ENCODE measurements around the gene LYST. TPM values are rescaled to one million over a fixed set of nuclear protein-coding genes. Genes with fewer than 3 reads are reported as not detected.

The LYST gene
- total and polyA plus RNA-seq, 2 experiments from 2014 or later = 3.0 to 6.1 TPM

GRCh38 chr1:235720544-235720943 lies 146.2 kb downstream of the LYST start:
- no peaks in the 10 kb centered on the region for H4K20me1 ChIP-seq (ENCODE audit: insufficient read depth, poor library complexity, severe bottlenecking)
- WGBS (ENCODE audit: low lambda C conversion rate, missing lambda C conversion rate) = 90% methylated on average over 4 of the region's 4 CpGs
- H3K9me3 ChIP-seq (ENCODE audit: low read depth) = no peaks in the 10 kb centered on the region
- H3K79me2 ChIP-seq = no peaks in the 10 kb centered on the region
- no peak overlapping the region for H3K4me3 ChIP-seq
- TF ChIP-seq CTCF (IDR thresholded peaks at IDR 0.05; ENCODE audit: poor library complexity) = no peak
- TF ChIP-seq EZH2phosphoT487 (IDR thresholded peaks at IDR 0.05; ENCODE audit: low read depth, severe bottlenecking, unreplicated experiment) = no peak
- no peak for TF ChIP-seq EZH2 (IDR thresholded peaks at IDR 0.05; ENCODE audit: borderline replicate concordance)
- H3K27ac ChIP-seq = no peak overlapping the region
- no peak for DNase-seq (ENCODE audit: low spot score)
- no peaks in the 10 kb centered on the region for H3K9me2 ChIP-seq (replicated peaks; ENCODE audit: insufficient read depth)
- no peak overlapping the region for H2AFZ ChIP-seq
- no peak overlapping the region for H3K4me2 ChIP-seq
- no peaks in the 10 kb centered on the region for H3K27me3 ChIP-seq
- no peaks in the 10 kb centered on the region for H3K36me3 ChIP-seq (replicated peaks; ENCODE audit: insufficient read depth, low read depth)
- H3K4me1 ChIP-seq (ENCODE audit: insufficient read depth) = no peaks in the 10 kb centered on the region

GRCh38 chr1:235714205-235714897 lies 152.4 kb downstream of the LYST start:
- H3K9me2 ChIP-seq (replicated peaks; ENCODE audit: insufficient read depth) = no peaks in the 10 kb centered on the region
- no peaks in the 10 kb centered on the region for H3K27me3 ChIP-seq
- H3K4me3 ChIP-seq = no peak overlapping the region
- no peaks in the 10 kb centered on the region for H3K36me3 ChIP-seq (replicated peaks; ENCODE audit: insufficient read depth, low read depth)
- no peaks in the 10 kb centered on the region for H3K4me1 ChIP-seq (ENCODE audit: insufficient read depth)
- H3K9me3 ChIP-seq (ENCODE audit: low read depth) = no peaks in the 10 kb centered on the region
- peak overlapping the region; percentile 12 for H3K27ac ChIP-seq
- no peaks in the 10 kb centered on the region for H3K79me2 ChIP-seq
- DNase-seq (ENCODE audit: low spot score) = no peak
- no peak overlapping the region for H2AFZ ChIP-seq
- H4K20me1 ChIP-seq (ENCODE audit: insufficient read depth, poor library complexity, severe bottlenecking) = no peaks in the 10 kb centered on the region
- TF ChIP-seq EZH2 (IDR thresholded peaks at IDR 0.05; ENCODE audit: borderline replicate concordance) (no peak), EZH2phosphoT487 (IDR thresholded peaks at IDR 0.05; ENCODE audit: low read depth, severe bottlenecking, unreplicated experiment) (no peak), CTCF (IDR thresholded peaks at IDR 0.05; ENCODE audit: poor library complexity) (no peak)
- WGBS (ENCODE audit: low lambda C conversion rate, missing lambda C conversion rate) = 79% methylated on average over 4 of the region's 4 CpGs
- no peak overlapping the region for H3K4me2 ChIP-seq

- Histone ChIP-seq H3K4me2 (no peak overlapping the region), H3K36me3 (replicated peaks; ENCODE audit: insufficient read depth, low read depth) (no peaks in the 10 kb centered on the region), H2AFZ (no peak overlapping the region), H3K9me3 (ENCODE audit: low read depth) (no peaks in the 10 kb centered on the region), H3K9me2 (replicated peaks; ENCODE audit: insufficient read depth) (no peaks in the 10 kb centered on the region), H3K4me1 (ENCODE audit: insufficient read depth) (no peaks in the 10 kb centered on the region), H3K27ac (no peak overlapping the region), H4K20me1 (ENCODE audit: insufficient read depth, poor library complexity, severe bottlenecking) (no peaks in the 10 kb centered on the region), H3K79me2 (no peaks in the 10 kb centered on the region), H3K4me3 (no peak overlapping the region), H3K27me3 (no peaks in the 10 kb centered on the region)
- DNase-seq (ENCODE audit: low spot score) = no peak
- no peak for TF ChIP-seq EZH2 (IDR thresholded peaks at IDR 0.05; ENCODE audit: borderline replicate concordance)
- WGBS (ENCODE audit: low lambda C conversion rate, missing lambda C conversion rate) = 91% methylated on average over 1 of the region's 1 CpG
These were observed 153.9 kb downstream of the LYST start for GRCh38 chr1:235712812-235713211.

- no peaks in the 10 kb centered on the region for H3K36me3 ChIP-seq (replicated peaks; ENCODE audit: insufficient read depth, low read depth)
- H3K79me2 ChIP-seq = no peaks in the 10 kb centered on the region
- no peak overlapping the region for H3K4me3 ChIP-seq
- no peak overlapping the region for H3K27ac ChIP-seq
- no peaks in the 10 kb centered on the region for H3K9me3 ChIP-seq (ENCODE audit: low read depth)
- DNase-seq (ENCODE audit: low spot score) = no peak
- no peaks in the 10 kb centered on the region for H4K20me1 ChIP-seq (ENCODE audit: insufficient read depth, poor library complexity, severe bottlenecking)
- TF ChIP-seq EZH2 (IDR thresholded peaks at IDR 0.05; ENCODE audit: borderline replicate concordance) (no peak), CTCF (IDR thresholded peaks at IDR 0.05; ENCODE audit: poor library complexity) (no peak), EZH2phosphoT487 (IDR thresholded peaks at IDR 0.05; ENCODE audit: low read depth, severe bottlenecking, unreplicated experiment) (no peak)
- no peaks in the 10 kb centered on the region for H3K27me3 ChIP-seq
- H3K9me2 ChIP-seq (replicated peaks; ENCODE audit: insufficient read depth) = no peaks in the 10 kb centered on the region
- no peak overlapping the region for H2AFZ ChIP-seq
- WGBS (ENCODE audit: low lambda C conversion rate, missing lambda C conversion rate) = 86% methylated on average over 3 of the region's 3 CpGs
- H3K4me1 ChIP-seq (ENCODE audit: insufficient read depth) = no peaks in the 10 kb centered on the region
- no peak overlapping the region for H3K4me2 ChIP-seq
These were observed 156.0 kb downstream of the LYST start for GRCh38 chr1:235710687-235711086.

Data from hepatocyte (in vitro differentiated cells).